Measurements from ENCODE around the gene CCDC97.

The CCDC97 gene

DNA sequence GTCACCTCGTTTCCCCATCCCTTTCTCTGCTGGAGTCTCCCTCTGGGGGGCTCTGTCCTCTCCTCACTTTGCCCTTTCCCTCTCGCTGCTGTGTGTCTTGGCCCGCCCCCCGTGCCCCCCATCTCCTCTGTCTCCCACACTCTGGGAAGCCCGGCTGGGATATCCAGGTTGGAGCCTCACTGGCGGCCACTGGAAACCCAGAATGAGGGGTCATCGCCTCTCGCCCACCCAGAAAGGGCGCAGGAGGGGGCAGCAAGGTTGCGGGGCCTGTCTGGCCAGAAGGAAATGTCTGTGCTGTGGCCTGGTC, 15.6 kb downstream of the CCDC97 start:
- Histone ChIP-seq H3K4me3 (no peak overlapping the region), H3K27ac (no peak overlapping the region; the same call in 1 of the 2 replicates), H3K9me3 (ENCODE audit: low read depth, low read length) (no peaks in the 10 kb centered on the region), H3K9ac (ENCODE audit: insufficient read length) (no peak overlapping the region), H3K36me3 (ENCODE audit: insufficient read depth, low read length) (peaks cover 17% of the 10 kb centered on the region)
- TF ChIP-seq EZH2 (IDR thresholded peaks at IDR 0.05) (no peak), FOXP2 (optimal IDR thresholded peaks at IDR 0.05; ENCODE audit: control extremely low read depth, extremely low read length, insufficient read depth) (no peak), POLR2AphosphoS5 (IDR thresholded peaks at IDR 0.05; ENCODE audit: borderline replicate concordance, low read depth, low read length) (no peak; the same call in 1 of the 2 replicates)
- DNase-seq (ENCODE audit: low read depth, low spot score), result no peak

DNA sequence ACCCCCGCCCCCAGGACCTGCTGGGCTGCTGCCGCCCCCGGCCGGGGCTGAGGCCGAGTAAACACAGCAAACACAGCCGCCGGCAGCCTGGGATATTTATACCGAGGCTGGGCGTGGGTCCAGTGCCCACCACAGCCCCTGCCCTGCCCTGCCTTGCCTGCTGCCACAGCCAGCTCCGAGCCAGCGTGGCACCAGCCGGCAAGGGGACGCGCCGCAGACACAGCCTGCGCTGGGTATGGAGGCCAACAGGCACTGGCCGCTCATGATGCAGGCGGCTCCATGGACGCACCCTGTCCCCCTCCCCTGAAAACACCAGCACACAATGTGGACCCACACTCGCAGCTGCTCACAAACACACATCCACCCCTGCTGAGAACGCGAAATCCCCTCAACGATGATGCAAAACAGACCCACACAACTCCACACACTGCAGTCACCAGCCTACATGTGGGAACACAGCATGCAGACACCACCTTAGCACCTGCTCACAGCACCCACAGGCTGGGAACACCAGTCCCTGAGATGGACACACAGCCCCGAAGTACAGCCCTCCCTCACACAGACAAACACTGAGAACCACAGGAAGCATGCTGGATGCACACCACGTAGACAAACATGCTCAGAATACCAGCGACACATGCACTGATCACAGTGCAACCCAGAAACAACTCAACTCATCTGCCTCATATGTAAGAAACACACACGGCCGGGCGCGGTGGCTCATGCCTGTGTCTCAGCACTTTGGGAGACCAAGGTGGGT, 16.2 kb downstream of the CCDC97 start:
- TF ChIP-seq POLR2AphosphoS5 (IDR thresholded peaks at IDR 0.05; ENCODE audit: borderline replicate concordance, low read depth, low read length) (peak; percentile 5; the same call in 1 of the 2 replicates), FOXP2 (optimal IDR thresholded peaks at IDR 0.05; ENCODE audit: control extremely low read depth, extremely low read length, insufficient read depth) (no peak)
- Histone ChIP-seq H3K9me3 (ENCODE audit: low read depth, low read length) (no peaks in the 10 kb centered on the region), H3K9ac (ENCODE audit: insufficient read length) (no peak overlapping the region), H3K27ac (no peak overlapping the region; the same call in 1 of the 2 replicates), H3K36me3 (ENCODE audit: insufficient read depth, low read length) (peaks cover 19% of the 10 kb centered on the region), H3K4me3 (no peak overlapping the region)
- no peak for DNase-seq (ENCODE audit: low read depth, low spot score)

DNA sequence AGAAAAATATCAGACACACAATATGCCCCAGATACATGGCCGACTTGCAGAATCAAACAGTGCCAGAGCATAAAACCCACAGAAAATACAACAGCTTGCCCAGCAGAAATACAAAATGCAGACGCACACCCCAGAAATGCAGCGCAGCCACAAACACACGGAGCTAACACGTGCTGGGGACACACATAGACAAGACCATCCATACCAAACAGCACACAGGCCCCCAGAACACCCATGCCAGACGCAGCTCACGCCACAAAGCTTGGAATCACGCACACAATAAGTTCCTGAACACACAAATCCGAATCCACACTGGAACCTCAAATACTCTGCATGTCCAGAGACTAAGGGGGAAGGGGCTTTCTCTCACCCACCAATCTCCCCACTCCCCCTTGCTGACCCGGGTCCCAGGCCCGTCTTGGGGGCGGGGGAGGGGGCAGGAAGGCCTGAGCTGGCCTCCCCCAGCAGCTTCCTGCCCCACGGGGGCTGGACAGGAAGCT, 17.2 kb downstream of the CCDC97 start:
- peak overlapping the region; percentile 54 for H3K27ac ChIP-seq
- H3K9ac ChIP-seq (ENCODE audit: insufficient read length), result no peak overlapping the region
- TF ChIP-seq EZH2 (IDR thresholded peaks at IDR 0.05) (no peak), FOXP2 (optimal IDR thresholded peaks at IDR 0.05; ENCODE audit: control extremely low read depth, extremely low read length, insufficient read depth) (no peak), POLR2AphosphoS5 (IDR thresholded peaks at IDR 0.05; ENCODE audit: borderline replicate concordance, low read depth, low read length) (no peak; the same call in 1 of the 2 replicates)
- H3K9me3 ChIP-seq (ENCODE audit: low read depth, low read length), result no peaks in the 10 kb centered on the region
- no peak overlapping the region for H3K4me3 ChIP-seq
- no peak for DNase-seq (ENCODE audit: low read depth, low spot score)
- peaks cover 29% of the 10 kb centered on the region for H3K36me3 ChIP-seq (ENCODE audit: insufficient read depth, low read length)

DNA sequence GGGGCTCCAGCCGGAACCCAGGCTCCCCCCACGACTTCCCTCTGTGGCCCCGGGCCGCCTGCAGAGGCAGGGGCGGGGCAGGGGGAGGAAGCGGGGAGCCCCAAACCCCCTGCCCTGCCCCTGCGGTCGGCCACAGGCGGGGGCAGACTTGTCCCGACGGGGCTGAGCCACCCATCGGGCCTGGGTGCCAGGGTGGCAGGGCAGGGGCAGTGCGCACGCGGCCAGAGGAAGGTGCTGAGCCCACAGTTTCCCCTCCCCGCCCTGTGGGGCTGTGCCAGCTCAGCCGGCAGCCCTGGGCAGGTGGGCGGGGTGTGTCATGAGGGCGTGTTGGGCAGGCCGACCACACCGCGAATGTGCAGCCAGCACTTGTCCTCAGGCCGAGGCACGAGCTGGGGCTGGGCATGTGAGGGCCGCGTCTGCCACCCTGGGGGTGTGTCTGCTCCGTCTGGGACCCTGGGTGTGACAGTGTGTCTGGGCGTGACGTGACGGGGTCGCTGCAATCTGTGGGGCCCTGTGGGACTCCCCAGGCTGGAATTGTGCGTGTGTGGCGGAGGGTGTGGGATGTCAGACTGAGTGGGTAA, 17.7 kb downstream of the CCDC97 start:
- no peak overlapping the region for H3K9ac ChIP-seq (ENCODE audit: insufficient read length)
- DNase-seq (ENCODE audit: low read depth, low spot score), result no peak
- no peak for TF ChIP-seq EZH2 (IDR thresholded peaks at IDR 0.05)
- TF ChIP-seq POLR2AphosphoS5 (IDR thresholded peaks at IDR 0.05; ENCODE audit: borderline replicate concordance, low read depth, low read length), result no peak; the same call in 1 of the 2 replicates
- TF ChIP-seq FOXP2 (optimal IDR thresholded peaks at IDR 0.05; ENCODE audit: control extremely low read depth, extremely low read length, insufficient read depth), result no peak
- H3K36me3 ChIP-seq (ENCODE audit: insufficient read depth, low read length), result peaks cover 34% of the 10 kb centered on the region
- H3K27ac ChIP-seq, result peak overlapping the region; percentile 54; the same call in 1 of the 2 replicates
- H3K9me3 ChIP-seq (ENCODE audit: low read depth, low read length), result no peaks in the 10 kb centered on the region
- no peak overlapping the region for H3K4me3 ChIP-seq

DNA sequence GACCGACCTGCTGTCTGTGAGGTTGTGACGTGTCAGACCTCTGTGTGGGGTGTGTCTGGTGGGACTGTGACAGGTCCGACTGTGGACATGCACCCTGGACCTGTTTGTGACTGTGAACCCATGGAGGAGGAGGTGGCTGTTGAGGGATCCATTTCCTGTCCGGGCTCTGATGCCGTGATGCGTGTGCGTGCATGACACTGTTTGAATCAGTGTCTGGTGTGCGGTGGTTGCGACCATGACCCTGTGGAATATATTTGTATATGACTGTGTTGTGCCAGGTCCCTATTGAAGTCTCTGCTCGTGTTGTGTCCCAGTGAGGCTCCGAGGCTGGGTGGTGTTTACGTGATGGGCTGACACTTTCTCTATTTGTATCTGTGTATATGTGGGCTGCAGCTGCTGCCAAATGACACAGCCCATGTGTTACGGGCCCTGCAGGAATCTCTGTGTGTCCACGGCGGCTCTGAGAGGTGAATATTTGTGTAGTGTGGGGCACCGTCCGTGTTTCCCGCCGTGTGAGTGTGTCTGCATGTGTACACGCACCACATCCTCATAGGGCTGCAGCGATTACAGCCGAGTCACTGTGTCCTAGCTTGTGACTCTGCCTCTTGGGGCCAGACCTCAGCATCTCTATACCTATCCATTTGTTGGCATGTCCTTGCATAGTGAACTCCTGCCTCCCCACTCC, 18.3 kb downstream of the CCDC97 start:
- no peak overlapping the region for H3K4me3 ChIP-seq
- peaks cover 36% of the 10 kb centered on the region for H3K36me3 ChIP-seq (ENCODE audit: insufficient read depth, low read length)
- no peak overlapping the region for H3K9ac ChIP-seq (ENCODE audit: insufficient read length)
- no peak overlapping the region for H3K27ac ChIP-seq
- no peaks in the 10 kb centered on the region for H3K9me3 ChIP-seq (ENCODE audit: low read depth, low read length)
- TF ChIP-seq FOXP2 (optimal IDR thresholded peaks at IDR 0.05; ENCODE audit: control extremely low read depth, extremely low read length, insufficient read depth) (no peak), POLR2AphosphoS5 (IDR thresholded peaks at IDR 0.05; ENCODE audit: borderline replicate concordance, low read depth, low read length) (no peak), EZH2 (IDR thresholded peaks at IDR 0.05) (no peak)
- DNase-seq (ENCODE audit: low read depth, low spot score), result no peak

DNA sequence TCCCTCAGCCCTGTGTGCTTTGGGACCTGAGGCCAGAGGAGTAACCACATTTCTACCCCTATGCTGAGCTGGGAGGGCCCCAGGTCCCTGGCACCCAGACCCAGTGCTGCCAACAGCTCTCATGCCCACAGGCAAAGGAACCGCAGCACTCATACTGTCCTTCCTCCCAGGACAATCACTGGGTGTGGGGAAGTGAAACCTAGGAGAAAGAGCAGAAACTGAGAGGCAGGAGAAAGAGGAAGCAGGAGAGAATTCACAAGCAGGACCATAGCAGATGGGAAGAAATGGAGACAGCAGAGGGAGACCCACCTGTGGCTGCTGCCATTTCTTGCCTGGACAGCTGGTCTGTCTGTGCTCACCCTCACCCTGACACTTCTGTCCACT, 18.9 kb downstream of the CCDC97 start:
- Histone ChIP-seq H3K36me3 (ENCODE audit: insufficient read depth, low read length) (peaks cover 36% of the 10 kb centered on the region), H3K9me3 (ENCODE audit: low read depth, low read length) (no peaks in the 10 kb centered on the region), H3K27ac (no peak overlapping the region), H3K4me3 (no peak overlapping the region), H3K9ac (ENCODE audit: insufficient read length) (no peak overlapping the region)
- DNase-seq (ENCODE audit: low read depth, low spot score), result no peak
- TF ChIP-seq EZH2 (IDR thresholded peaks at IDR 0.05) (no peak), POLR2AphosphoS5 (IDR thresholded peaks at IDR 0.05; ENCODE audit: borderline replicate concordance, low read depth, low read length) (no peak), FOXP2 (optimal IDR thresholded peaks at IDR 0.05; ENCODE audit: control extremely low read depth, extremely low read length, insufficient read depth) (no peak)

DNA sequence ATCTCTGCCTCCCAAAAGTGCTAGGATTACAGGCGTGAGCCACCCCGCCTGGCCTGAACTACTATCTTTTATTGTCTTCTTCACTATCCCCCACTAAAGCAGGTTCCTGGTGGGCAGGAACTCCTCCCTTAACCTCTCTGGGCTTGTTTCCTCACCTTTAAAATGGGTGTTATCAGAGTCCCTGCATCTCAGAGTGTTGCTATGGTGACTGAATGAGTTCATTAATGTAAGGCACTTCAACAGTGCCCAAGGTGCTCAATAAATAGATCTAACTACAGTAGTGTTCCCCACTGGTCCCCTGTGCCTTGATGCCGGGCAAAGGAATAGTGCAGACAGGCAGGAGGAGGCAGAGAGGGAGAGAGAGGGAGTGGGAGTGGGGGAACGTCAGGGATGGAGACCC, 20.5 kb downstream of the CCDC97 start:
- DNase-seq (ENCODE audit: low read depth, low spot score), result no peak
- Histone ChIP-seq H3K4me3 (no peak overlapping the region), H3K9me3 (ENCODE audit: low read depth, low read length) (no peaks in the 10 kb centered on the region), H3K27ac (no peak overlapping the region), H3K36me3 (ENCODE audit: insufficient read depth, low read length) (peaks cover 39% of the 10 kb centered on the region), H3K9ac (ENCODE audit: insufficient read length) (no peak overlapping the region)
- TF ChIP-seq FOXP2 (optimal IDR thresholded peaks at IDR 0.05; ENCODE audit: control extremely low read depth, extremely low read length, insufficient read depth) (no peak), POLR2AphosphoS5 (IDR thresholded peaks at IDR 0.05; ENCODE audit: borderline replicate concordance, low read depth, low read length) (no peak), EZH2 (IDR thresholded peaks at IDR 0.05) (no peak)

DNA sequence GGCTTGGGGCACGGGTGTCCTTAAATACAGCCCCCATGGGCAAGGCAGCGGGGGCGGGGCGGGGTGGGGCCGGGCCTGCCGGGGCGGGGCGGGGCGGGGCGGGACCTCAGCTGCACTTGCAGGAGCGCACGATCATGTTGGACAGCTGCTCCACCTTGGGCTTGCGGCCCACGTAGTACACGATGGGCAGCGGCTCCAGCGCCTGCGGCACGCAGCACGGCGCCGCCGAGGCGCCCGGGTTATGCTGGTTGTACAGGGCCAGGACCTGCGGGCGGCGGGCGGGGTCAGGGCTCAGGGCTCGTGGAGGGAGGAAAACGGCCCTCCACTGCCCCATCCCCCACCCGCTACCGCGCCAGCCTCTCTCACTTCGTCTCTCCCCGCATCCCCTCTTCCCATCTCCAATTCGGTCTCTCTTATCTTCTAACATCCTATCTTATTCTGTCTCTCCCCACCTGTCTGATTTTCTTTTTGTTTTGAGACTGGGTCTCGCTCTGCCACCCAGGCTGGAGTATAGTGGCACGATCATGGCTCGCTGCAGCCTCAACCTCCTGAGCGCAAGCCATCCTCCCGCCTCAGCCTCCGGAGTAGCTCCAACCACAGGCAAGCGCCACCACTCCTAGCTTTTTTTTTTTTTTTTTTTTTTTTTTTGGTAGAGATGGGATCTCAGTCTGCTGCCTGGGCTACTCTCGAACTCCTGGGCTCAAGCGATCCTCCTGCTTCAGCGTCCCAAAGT, 21.1 kb downstream of the CCDC97 start:
- Histone ChIP-seq H3K36me3 (ENCODE audit: insufficient read depth, low read length) (peaks cover 40% of the 10 kb centered on the region), H3K4me3 (no peak overlapping the region), H3K9me3 (ENCODE audit: low read depth, low read length) (no peaks in the 10 kb centered on the region), H3K9ac (ENCODE audit: insufficient read length) (no peak overlapping the region), H3K27ac (no peak overlapping the region)
- DNase-seq (ENCODE audit: low read depth, low spot score), result no peak
- TF ChIP-seq FOXP2 (optimal IDR thresholded peaks at IDR 0.05; ENCODE audit: control extremely low read depth, extremely low read length, insufficient read depth), result no peak
- no peak for TF ChIP-seq POLR2AphosphoS5 (IDR thresholded peaks at IDR 0.05; ENCODE audit: borderline replicate concordance, low read depth, low read length)
- TF ChIP-seq EZH2 (IDR thresholded peaks at IDR 0.05), result no peak

Measured in SK-N-MC (cell line).